SKM-1 (cell line): ENCODE measurements around the gene CEP350.
"Not testable (repeated sequence)": the region's sequence is repeated elsewhere in the genome, so short reads cannot be mapped to it uniquely, and the experiment has no call there.

Source experiments
- DNase-seq: peaks from one replicate; lab custom pipeline; 2025; ENCODE audit not compliant: unreplicated experiment; lab: John Stamatoyannopoulos, UW

The CEP350 gene

GRCh38 chr1:179938752-179939151 is 15.9 kb upstream of the CEP350 start:
- no peak for DNase-seq

- no peak for DNase-seq
Observed at GRCh38 chr1:179939941-179940340, 14.7 kb upstream of the CEP350 start.

GRCh38 chr1:179941454-179941853 is 13.2 kb upstream of the CEP350 start:
- no peak for DNase-seq

- no peak for DNase-seq
Observed at GRCh38 chr1:179950651-179951050, 4.0 kb upstream of the CEP350 start.

GRCh38 chr1:179951383-179952144 is 3.0 kb upstream of the CEP350 start:
- DNase-seq, result peak; percentile 66

GRCh38 chr1:179952186-179952585 is 2.4 kb upstream of the CEP350 start:
- peak; percentile 81 for DNase-seq

- DNase-seq, result no peak
Observed at GRCh38 chr1:179953974-179954492, 577 bp upstream of the CEP350 start.

GRCh38 chr1:179955287-179955680 is 674 bp downstream of the CEP350 start:
- peak; percentile 70 for DNase-seq

- DNase-seq, result peak; percentile 51
Observed at GRCh38 chr1:179955731-179956130, 1.1 kb downstream of the CEP350 start.

- no peak for DNase-seq
Observed at GRCh38 chr1:179958359-179958758, 3.7 kb downstream of the CEP350 start.

- not testable (repeated sequence) for DNase-seq
Observed at GRCh38 chr1:179962168-179962567, 7.6 kb downstream of the CEP350 start.

- DNase-seq, result no peak
Observed at GRCh38 chr1:179966551-179966950, 11.9 kb downstream of the CEP350 start.

- no peak for DNase-seq
Observed at GRCh38 chr1:179968284-179968993, 13.8 kb downstream of the CEP350 start.

GRCh38 chr1:179968994-179969919 is 14.6 kb downstream of the CEP350 start:
- DNase-seq, result no peak

- no peak for DNase-seq
Observed at GRCh38 chr1:179969962-179970361, 15.4 kb downstream of the CEP350 start.

GRCh38 chr1:179971563-179972496 is 17.2 kb downstream of the CEP350 start:
- DNase-seq, result no peak

GRCh38 chr1:179973198-179974110 is 18.8 kb downstream of the CEP350 start:
- DNase-seq, result peak; percentile 36

GRCh38 chr1:179976970-179977651 is 22.5 kb downstream of the CEP350 start:
- no peak for DNase-seq
